ENCODE data around the gene NMRAL1. TPM values are rescaled to one million over a fixed set of nuclear protein-coding genes. Genes with fewer than 3 reads are reported as not detected.
A peak's percentile ranks its signal among the peaks of the same experiment; 100 is the strongest.

NMRAL1 gene
- total RNA-seq, 1 donor from 2014 or later, result 47.1 TPM

- Histone ChIP-seq H3K4me3 (no peak overlapping the region), H3K4me1 (no peaks in the 10 kb centered on the region), H3K79me2 (ENCODE audit: low read depth) (peaks cover 19% of the 10 kb centered on the region), H3F3A (ENCODE audit: low read depth) (peaks cover 4% of the 10 kb centered on the region), H3K9me3 (ENCODE audit: low read depth) (no peaks in the 10 kb centered on the region), H4K20me1 (ENCODE audit: low read depth) (no peaks in the 10 kb centered on the region), H3K27ac (no peak overlapping the region), H2AFZ (replicated peaks) (no peak overlapping the region), H3K4me2 (no peak overlapping the region), H3K9ac (no peak overlapping the region), H3K36me3 (peaks cover 4% of the 10 kb centered on the region), H3K27me3 (no peaks in the 10 kb centered on the region)
- H3K9me3 Mint-ChIP-seq, result no peaks in the 10 kb centered on the region
- H3K4me3 Mint-ChIP-seq, result no peak overlapping the region
- H3K4me1 Mint-ChIP-seq, result no peaks in the 10 kb centered on the region
- H3K36me3 Mint-ChIP-seq, result peaks cover 17% of the 10 kb centered on the region
- H3K27me3 Mint-ChIP-seq (ENCODE audit: insufficient read depth, low read depth), result no peaks in the 10 kb centered on the region
- DNase-seq (ENCODE audit: low spot score), result no peak
- TF ChIP-seq EZH2 (IDR thresholded peaks at IDR 0.05) (no peak), CTCF (IDR thresholded peaks at IDR 0.05) (no peak), EZH2phosphoT487 (IDR thresholded peaks at IDR 0.05) (no peak)
- no peak overlapping the region for H3K27ac Mint-ChIP-seq
Measured at GRCh38 chr16:4433914-4434787, 40.3 kb downstream of the NMRAL1 start.

- Mint-ChIP-seq H3K27me3 (ENCODE audit: insufficient read depth, low read depth) (no peaks in the 10 kb centered on the region), H3K9me3 (no peaks in the 10 kb centered on the region), H3K4me3 (no peak overlapping the region), H3K36me3 (peaks cover 21% of the 10 kb centered on the region), H3K4me1 (no peaks in the 10 kb centered on the region), H3K27ac (peak overlapping the region; percentile 13)
- Histone ChIP-seq H3K9me3 (ENCODE audit: low read depth) (no peaks in the 10 kb centered on the region), H3K9ac (peak overlapping the region; percentile 32), H3K4me1 (no peaks in the 10 kb centered on the region), H4K20me1 (ENCODE audit: low read depth) (peaks cover 2% of the 10 kb centered on the region), H2AFZ (replicated peaks) (no peak overlapping the region), H3K27me3 (no peaks in the 10 kb centered on the region), H3F3A (ENCODE audit: low read depth) (peaks cover 4% of the 10 kb centered on the region), H3K27ac (no peak overlapping the region), H3K79me2 (ENCODE audit: low read depth) (peaks cover 28% of the 10 kb centered on the region), H3K4me3 (no peak overlapping the region), H3K4me2 (no peak overlapping the region), H3K36me3 (peaks cover 4% of the 10 kb centered on the region)
- no peak for DNase-seq (ENCODE audit: low spot score)
- TF ChIP-seq EZH2phosphoT487 (IDR thresholded peaks at IDR 0.05) (no peak), EZH2 (IDR thresholded peaks at IDR 0.05) (no peak), CTCF (IDR thresholded peaks at IDR 0.05) (no peak)
Measured at GRCh38 chr16:4433228-4433627, 41.2 kb downstream of the NMRAL1 start.

- Mint-ChIP-seq H3K4me3 (no peak overlapping the region), H3K27ac (no peak overlapping the region), H3K36me3 (peaks cover 16% of the 10 kb centered on the region), H3K4me1 (peaks cover 13% of the 10 kb centered on the region), H3K9me3 (no peaks in the 10 kb centered on the region), H3K27me3 (ENCODE audit: insufficient read depth, low read depth) (no peaks in the 10 kb centered on the region)
- Histone ChIP-seq H3K27ac (no peak overlapping the region), H3K9me3 (ENCODE audit: low read depth) (no peaks in the 10 kb centered on the region), H4K20me1 (ENCODE audit: low read depth) (peaks cover 14% of the 10 kb centered on the region), H3K27me3 (no peaks in the 10 kb centered on the region), H3K4me2 (no peak overlapping the region), H3K9ac (no peak overlapping the region), H2AFZ (replicated peaks) (no peak overlapping the region), H3K36me3 (peaks cover 4% of the 10 kb centered on the region), H3K79me2 (ENCODE audit: low read depth) (peaks cover 49% of the 10 kb centered on the region), H3K4me3 (no peak overlapping the region), H3K4me1 (peaks cover 8% of the 10 kb centered on the region), H3F3A (ENCODE audit: low read depth) (peaks cover 4% of the 10 kb centered on the region)
- TF ChIP-seq EZH2 (IDR thresholded peaks at IDR 0.05) (no peak), CTCF (IDR thresholded peaks at IDR 0.05) (no peak), EZH2phosphoT487 (IDR thresholded peaks at IDR 0.05) (no peak)
- no peak for DNase-seq (ENCODE audit: low spot score)
Measured at GRCh38 chr16:4431023-4431422, 43.4 kb downstream of the NMRAL1 start.
